Heart left ventricle (tissue), 13 donors: ENCODE results near the gene KLK13.

ENCODE experiments used
- POLR2A ChIP-seq, 2 donors: fragments of 450-650 bp; IDR thresholded peaks; one replicate each; pipeline ENCODE4 v1.6.1; 2017; ENCODE audit warnings: antibody characterized with exemption in 2 of 2, mild to moderate bottlenecking in 2 of 2, moderate library complexity in 2 of 2
- TF ChIP-seq, protein P1 (sequence below), 12 donors: fragments of 200-600 bp; sonication (generic) in 4 of 12; IDR thresholded peaks; one replicate each; pipeline versions ENCODE4 v1.5.0 to v1.8.0; 2018 to 2022; ENCODE audit warnings: antibody characterized with exemption in 12 of 12, mild to moderate bottlenecking in 5 of 12
- donor health status: ischemic (EF 13 %, LVEDD 7.1; RV severe dilation, severe dysfunction).
- donor health status: DM: no; HTN: yes; CAD: no.
- donor health status: DM: no; HTN: no; CAD: no.
- donor health status: ischemic (EF 25% LVEDD 6.9; RV normal size, moderate dysfunction).
- donor health status: ischemic (EF 25% LVEDD 5.7; RV mildly dilated, moderate dysfunction).
- donor health status: ischemic (EF 35%, LVEDD 5.7; RV mildly dilated, moderate dysfunction).
- donor health status: nonischemic (EF 11% LVEDD 7.7; RV severe dilation, severe dysfunction).
- donor health status: DM: yes; HTN: yes; CAD: no.
- donor health status: PGD.
- donor health status: ischemic (EF 29% LVEDD 5.4; RV normal size, mild dysfunction).
- donor health status: nonischemic (EF 23%, LVEDD 6.1; RV moderate dilation, normal function).

GRCh38 chr19:51024924-51025323, 40.0 kb downstream of the KLK13 start:
- TF ChIP-seq, protein P1, sequence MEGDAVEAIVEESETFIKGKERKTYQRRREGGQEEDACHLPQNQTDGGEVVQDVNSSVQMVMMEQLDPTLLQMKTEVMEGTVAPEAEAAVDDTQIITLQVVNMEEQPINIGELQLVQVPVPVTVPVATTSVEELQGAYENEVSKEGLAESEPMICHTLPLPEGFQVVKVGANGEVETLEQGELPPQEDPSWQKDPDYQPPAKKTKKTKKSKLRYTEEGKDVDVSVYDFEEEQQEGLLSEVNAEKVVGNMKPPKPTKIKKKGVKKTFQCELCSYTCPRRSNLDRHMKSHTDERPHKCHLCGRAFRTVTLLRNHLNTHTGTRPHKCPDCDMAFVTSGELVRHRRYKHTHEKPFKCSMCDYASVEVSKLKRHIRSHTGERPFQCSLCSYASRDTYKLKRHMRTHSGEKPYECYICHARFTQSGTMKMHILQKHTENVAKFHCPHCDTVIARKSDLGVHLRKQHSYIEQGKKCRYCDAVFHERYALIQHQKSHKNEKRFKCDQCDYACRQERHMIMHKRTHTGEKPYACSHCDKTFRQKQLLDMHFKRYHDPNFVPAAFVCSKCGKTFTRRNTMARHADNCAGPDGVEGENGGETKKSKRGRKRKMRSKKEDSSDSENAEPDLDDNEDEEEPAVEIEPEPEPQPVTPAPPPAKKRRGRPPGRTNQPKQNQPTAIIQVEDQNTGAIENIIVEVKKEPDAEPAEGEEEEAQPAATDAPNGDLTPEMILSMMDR (IDR thresholded peaks at IDR 0.05) = no peak
- no peak for TF ChIP-seq POLR2A (IDR thresholded peaks at IDR 0.05)
